Esophagus squamous epithelium (tissue), 5 donors: ENCODE results near the gene FGF23. TPM values are rescaled to one million over a fixed set of nuclear protein-coding genes. Genes with fewer than 3 reads are reported as not detected.
A peak's percentile ranks its signal among the peaks of the same experiment; 100 is the strongest.

Source experiments
- DNase-seq: peaks from one replicate; lab custom pipeline; 2025; lab: John Stamatoyannopoulos, UW
- H3K27ac ChIP-seq, 4 donors: fragments of 200-600 bp; sonication (generic); one replicate each; pipeline ENCODE4 v1.5.1; 2016 to 2019; ENCODE audit warnings: mild to moderate bottlenecking in 1 of 4
- H3K27me3 ChIP-seq, 4 donors: fragments of 200-600 bp; sonication (generic); 1 replicate in 3 of 4; 2 replicates in 1 of 4; pipeline versions ENCODE4 v1.5.1 to v1.6.0; 2017 to 2021; ENCODE audit warnings: antibody characterized with exemption in 1 of 4
- H3K36me3 ChIP-seq, 3 donors: fragments of 200-600 bp; sonication (generic); one replicate each; pipeline ENCODE4 v1.5.1; 2016 to 2019
- H3K4me1 ChIP-seq, 3 donors: fragments of 200-600 bp; sonication (generic); one replicate each; pipeline ENCODE4 v1.5.1; 2017 to 2019
- H3K4me3 ChIP-seq, 4 donors: fragments of 200-600 bp; sonication (generic); 1 replicate in 3 of 4; 2 replicates in 1 of 4; pipeline ENCODE4 v1.5.1; 2016 to 2019; ENCODE audit warnings: mild to moderate bottlenecking in 2 of 4, moderate library complexity in 1 of 4
- H3K9me3 ChIP-seq, 3 donors: fragments of 200-600 bp; sonication (generic); one replicate each; pipeline ENCODE4 v1.5.1; 2016 to 2019
- CTCF ChIP-seq, 6 experiments: fragments of 450-650 bp in 4 of 6; fragments of 200-600 bp in 2 of 6; sonication (generic) in 2 of 6; IDR thresholded peaks; one replicate each; pipeline ENCODE4 v1.5.1; 2016 to 2019; ENCODE audit warnings: antibody characterized with exemption in 6 of 6, mild to moderate bottlenecking in 4 of 6, moderate library complexity in 4 of 6
- POLR2A ChIP-seq, 4 donors: fragments of 450-650 bp; IDR thresholded peaks; one replicate each; pipeline ENCODE4 v1.6.1; 2017; ENCODE audit warnings: antibody characterized with exemption in 4 of 4, mild to moderate bottlenecking in 4 of 4, moderate library complexity in 3 of 4
- WGBS, 2 donors: methylation state at CpG; one replicate each; pipeline ENCODE4 v1.1.5; 2018; 5-methylcytosine and 5-hydroxymethylcytosine counted together
- intact Hi-C: fragments of 100-400 bp; cut with DNase I; formaldehyde crosslinking; loops from one replicate; pipeline ENCODE4 v1.15.0; 2022
- total RNA-seq, 4 donors: library from RNA; depleted of rRNA; stranded (reverse); fragments of >200 nt; gene quantifications; one replicate each; pipeline ENCODE4 v1.1.0, GENCODE V29; 2016
- donor health status: DM: yes; HTN: yes; CAD: no.

FGF23 gene
- total RNA-seq, 4 donors from 2014 or later = not detected

DNA sequence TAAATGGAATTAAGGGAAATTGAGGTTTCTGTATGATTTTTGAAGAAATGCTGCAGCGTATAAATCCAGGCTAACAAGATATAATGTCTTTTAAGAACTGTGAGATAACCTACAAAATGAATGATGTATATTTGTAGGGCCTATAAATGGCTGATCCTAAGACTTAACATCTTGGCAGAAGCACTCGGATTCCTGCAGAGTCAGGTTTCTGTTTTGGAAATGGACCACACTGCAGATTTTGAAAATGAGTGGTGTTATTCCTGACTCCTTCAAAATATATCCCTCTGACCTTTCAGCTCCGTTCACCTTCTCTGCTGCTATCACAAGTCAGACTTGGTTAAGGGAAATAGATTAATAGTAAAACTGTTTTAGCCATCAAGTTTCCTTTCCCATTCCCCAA is 53.5 kb downstream of the FGF23 start:
- Histone ChIP-seq H3K36me3 (peaks cover 0 to 8% (median 0%) of the 10 kb centered on the region in 3 donors), H3K27ac (no peak overlapping the region), H3K27me3 (no peaks in the 10 kb centered on the region), H3K4me1 (peaks cover 8 to 19% (median 9%) of the 10 kb centered on the region in 3 donors), H3K9me3 (no peaks in the 10 kb centered on the region), H3K4me3 (no peak overlapping the region)
- no peak for DNase-seq
- WGBS, 2 donors = 69 to 76% methylated on average over 3 of the region's 3 CpGs
- intact Hi-C loops = no loop called here
- TF ChIP-seq CTCF (IDR thresholded peaks at IDR 0.05) (no peak), POLR2A (IDR thresholded peaks at IDR 0.05) (no peak)

DNA sequence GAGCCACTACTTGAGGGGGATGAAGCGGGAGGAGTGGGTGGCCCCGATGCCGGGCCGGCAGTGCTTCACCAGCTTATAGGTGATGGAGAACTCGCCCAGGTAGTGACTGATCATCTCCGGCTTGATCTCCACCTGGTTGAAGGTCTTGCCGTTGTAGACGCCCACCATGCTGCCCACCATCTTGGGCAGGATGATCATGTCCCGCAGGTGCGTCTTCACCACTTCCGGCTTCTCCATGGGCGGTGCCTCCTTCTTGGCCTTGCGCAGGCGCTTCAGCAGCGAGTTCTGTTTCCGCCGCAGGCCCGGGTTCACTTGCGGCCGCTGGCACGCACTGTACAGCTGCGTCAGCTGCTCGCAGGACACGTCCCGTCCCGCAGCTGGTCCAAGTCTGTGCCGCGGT is 55.1 kb downstream of the FGF23 start:
- H3K4me3 ChIP-seq = no peak overlapping the region
- H3K27ac ChIP-seq = no peak overlapping the region
- H3K9me3 ChIP-seq = no peaks in the 10 kb centered on the region
- peaks cover 8 to 26% (median 9%) of the 10 kb centered on the region in 3 donors for H3K4me1 ChIP-seq
- DNase-seq = no peak
- intact Hi-C loops = no loop called here
- H3K36me3 ChIP-seq = peaks cover 0 to 8% (median 0%) of the 10 kb centered on the region in 3 donors
- no peaks in the 10 kb centered on the region for H3K27me3 ChIP-seq
- TF ChIP-seq POLR2A (IDR thresholded peaks at IDR 0.05) = no peak
- TF ChIP-seq CTCF (IDR thresholded peaks at IDR 0.05) = no peak
- WGBS, 2 donors = 96 to 97% methylated on average over 24 to 27 of the region's 28 CpGs

GRCh38 chr12:4323396-4323795 is 56.1 kb downstream of the FGF23 start:
- no peak overlapping the region for H3K27ac ChIP-seq
- TF ChIP-seq POLR2A (IDR thresholded peaks at IDR 0.05) = no peak
- TF ChIP-seq CTCF (IDR thresholded peaks at IDR 0.05) = no peak

DNA sequence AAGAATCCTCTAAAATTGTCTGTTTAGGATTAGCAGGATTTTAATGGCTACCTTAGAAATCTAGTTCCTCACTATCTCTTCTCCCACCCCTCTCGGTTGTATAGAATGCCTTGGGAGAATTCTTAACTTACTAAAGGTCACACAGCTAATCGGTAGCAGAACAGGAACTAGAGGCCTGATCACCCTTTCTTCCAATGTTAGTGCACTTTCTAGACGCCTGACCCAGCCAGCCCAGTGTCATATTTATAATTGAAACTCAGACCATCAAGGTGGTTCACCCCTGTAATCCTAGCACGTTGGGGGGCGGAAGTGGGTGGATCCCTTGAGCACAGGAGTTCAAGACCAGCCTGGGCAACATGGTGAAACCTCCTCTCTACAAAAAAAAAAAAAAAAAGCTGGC is 56.8 kb downstream of the FGF23 start:
- TF ChIP-seq POLR2A (IDR thresholded peaks at IDR 0.05) = no peak
- TF ChIP-seq CTCF (IDR thresholded peaks at IDR 0.05) = no peak
- Histone ChIP-seq H3K27me3 (no peaks in the 10 kb centered on the region), H3K36me3 (peaks cover 0 to 8% (median 0%) of the 10 kb centered on the region in 3 donors), H3K4me1 (peaks cover 8 to 26% (median 9%) of the 10 kb centered on the region in 3 donors), H3K4me3 (no peak overlapping the region), H3K27ac (no peak overlapping the region), H3K9me3 (no peaks in the 10 kb centered on the region)
- intact Hi-C loops = no loop called here
- WGBS, 2 donors = 67 to 76% methylated on average over 4 to 5 of the region's 5 CpGs
- DNase-seq = no peak

More at GRCh38 chr12:4323396-4323795, 56.1 kb downstream of the FGF23 start:
- intact Hi-C loops = no loop called here
- 78 to 80% methylated on average over 4 of the region's 4 CpGs for WGBS, 2 donors
- H3K27me3 ChIP-seq = no peaks in the 10 kb centered on the region
- no peaks in the 10 kb centered on the region for H3K9me3 ChIP-seq
- H3K36me3 ChIP-seq = peaks cover 0 to 8% (median 0%) of the 10 kb centered on the region in 3 donors
- peaks cover 8 to 26% (median 9%) of the 10 kb centered on the region in 3 donors for H3K4me1 ChIP-seq
- no peak for DNase-seq
- H3K4me3 ChIP-seq = no peak overlapping the region

DNA sequence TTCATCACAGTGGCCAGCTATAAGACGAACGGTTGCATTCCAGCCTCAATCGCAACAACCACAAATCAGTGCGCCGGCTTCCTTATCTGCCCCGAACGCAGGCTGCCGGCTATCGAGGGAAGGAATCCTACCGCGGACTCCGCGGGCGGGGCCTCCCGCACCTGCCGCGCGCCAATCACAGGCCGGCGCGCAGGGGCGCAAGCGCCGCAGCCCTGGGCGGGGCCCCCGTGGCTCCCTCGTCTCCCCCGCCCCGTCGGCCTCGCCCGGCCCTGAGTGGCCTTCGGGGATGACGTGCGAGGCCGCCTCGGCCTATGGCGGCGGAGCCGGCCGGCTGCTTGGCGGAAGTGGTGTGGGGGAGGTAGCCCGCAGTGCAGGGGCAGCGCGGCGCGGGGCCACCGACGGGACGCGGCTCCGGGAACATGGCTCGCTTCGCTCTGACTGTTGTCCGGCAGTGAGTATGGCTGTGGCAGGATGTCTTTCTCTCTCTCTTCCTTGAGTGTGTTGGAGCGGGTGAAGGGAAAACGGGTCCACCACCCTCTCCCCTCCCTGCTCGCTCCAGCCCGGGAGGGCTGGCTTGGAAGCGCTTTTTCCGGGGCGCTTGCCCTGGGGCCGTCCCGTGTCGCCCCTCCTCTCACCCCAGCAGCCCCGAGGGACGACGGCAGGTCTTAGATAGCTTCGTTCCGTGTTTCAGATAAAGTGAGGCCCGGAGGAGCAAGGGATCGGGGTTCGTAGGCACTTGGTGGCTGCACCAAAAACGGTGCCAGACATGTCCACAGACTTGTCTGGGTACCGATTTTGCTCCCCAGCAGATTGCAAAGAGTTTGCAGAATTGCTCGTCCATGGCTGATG is 58.4 kb downstream of the FGF23 start, which contains the start of gene TIGAR:
TIGAR (plus strand) TSS at position 361 of the 849 bp plus-strand sequence; CDS start at position 420, 59 bp downstream.
- DNase-seq = peak; percentile 61
- H3K27me3 ChIP-seq = no peaks in the 10 kb centered on the region
- TF ChIP-seq CTCF (IDR thresholded peaks at IDR 0.05) (peak in 1 of 6 experiments; percentile 8), POLR2A (IDR thresholded peaks at IDR 0.05) (peak in 3 of 4 donors; percentile 68 to 87 (median 81))
- H3K4me1 ChIP-seq = peaks cover 8 to 26% (median 9%) of the 10 kb centered on the region in 3 donors
- 0% methylated on average over 4 to 17 of the region's 76 CpGs for WGBS, 2 donors
- intact Hi-C loops = no loop called here
- no peaks in the 10 kb centered on the region for H3K9me3 ChIP-seq
- H3K36me3 ChIP-seq = peaks cover 0 to 8% (median 0%) of the 10 kb centered on the region in 3 donors
- H3K4me3 ChIP-seq = peak within 1 kb of the TSS; percentile 66 to 88 (median 80)
- peak within 1 kb of the TSS; percentile 84 to 94 (median 90) for H3K27ac ChIP-seq
